ENCODE results near the gene ANKRD63.

- TF ChIP-seq, protein P1, sequence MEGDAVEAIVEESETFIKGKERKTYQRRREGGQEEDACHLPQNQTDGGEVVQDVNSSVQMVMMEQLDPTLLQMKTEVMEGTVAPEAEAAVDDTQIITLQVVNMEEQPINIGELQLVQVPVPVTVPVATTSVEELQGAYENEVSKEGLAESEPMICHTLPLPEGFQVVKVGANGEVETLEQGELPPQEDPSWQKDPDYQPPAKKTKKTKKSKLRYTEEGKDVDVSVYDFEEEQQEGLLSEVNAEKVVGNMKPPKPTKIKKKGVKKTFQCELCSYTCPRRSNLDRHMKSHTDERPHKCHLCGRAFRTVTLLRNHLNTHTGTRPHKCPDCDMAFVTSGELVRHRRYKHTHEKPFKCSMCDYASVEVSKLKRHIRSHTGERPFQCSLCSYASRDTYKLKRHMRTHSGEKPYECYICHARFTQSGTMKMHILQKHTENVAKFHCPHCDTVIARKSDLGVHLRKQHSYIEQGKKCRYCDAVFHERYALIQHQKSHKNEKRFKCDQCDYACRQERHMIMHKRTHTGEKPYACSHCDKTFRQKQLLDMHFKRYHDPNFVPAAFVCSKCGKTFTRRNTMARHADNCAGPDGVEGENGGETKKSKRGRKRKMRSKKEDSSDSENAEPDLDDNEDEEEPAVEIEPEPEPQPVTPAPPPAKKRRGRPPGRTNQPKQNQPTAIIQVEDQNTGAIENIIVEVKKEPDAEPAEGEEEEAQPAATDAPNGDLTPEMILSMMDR (IDR thresholded peaks at IDR 0.05): no peak
- no peak for TF ChIP-seq POLR2A (IDR thresholded peaks at IDR 0.05)
These were observed at the start of gene ANKRD63 for GRCh38 chr15:40282869-40283614.

All from lower leg skin (tissue), 3 donors.